Natural killer cell (primary cell): ENCODE data around the gene ZNF503. TPM values are rescaled to one million over a fixed set of nuclear protein-coding genes. Genes with fewer than 3 reads are reported as not detected.

Experiments
- ATAC-seq, 3 donors: fragments of 150-1000 bp in 2 of 3; fragments of 200-7000 bp in 1 of 3; cut with Tn5 transposase; 1 replicate in 1 of 3; 2 replicates in 2 of 3; pipeline ENCODE4 v1.10.0; 2021; ENCODE audit warnings: mild to moderate bottlenecking in 2 of 3, moderate library complexity in 2 of 3
- DNase-seq, 2 donors: peaks; one replicate each; pipeline versions ENCODE4 v3.0.0 to v3.0.0-alpha.2; 2013 to 2021; ENCODE audit warnings: mixed read lengths in 1 of 2
- H3K27ac ChIP-seq: one replicate; pipeline ENCODE4 v1.5.1; 2013; ENCODE audit warnings: mild to moderate bottlenecking, low read length
- H3K27me3 ChIP-seq: one replicate; pipeline ENCODE4 v1.6.1; 2013; ENCODE audit warnings: low read length; ENCODE audit not compliant: control insufficient read depth, insufficient read depth
- H3K36me3 ChIP-seq: one replicate; pipeline ENCODE4 v1.6.1; 2013; ENCODE audit warnings: low read length; ENCODE audit not compliant: control insufficient read depth, insufficient read depth
- H3K4me1 ChIP-seq: one replicate; pipeline ENCODE4 v1.6.1; 2013; ENCODE audit warnings: low read length; ENCODE audit not compliant: control insufficient read depth, insufficient read depth
- H3K4me3 ChIP-seq: one replicate; pipeline ENCODE4 v1.5.1; 2013; ENCODE audit warnings: low read length
- H3K9me3 ChIP-seq: one replicate; pipeline ENCODE4 v1.6.1; 2013; ENCODE audit warnings: low read length; ENCODE audit not compliant: control insufficient read depth, insufficient read depth
- H3K27ac Mint-ChIP-seq, 2 donors: one replicate each; pipeline ENCODE4 v1.8.0; 2022; ENCODE audit warnings: mild to moderate bottlenecking in 2 of 2, mixed read lengths in 2 of 2, moderate library complexity in 1 of 2
- H3K27me3 Mint-ChIP-seq, 2 donors: one replicate each; pipeline ENCODE4 v1.8.0; 2022; ENCODE audit warnings: low read depth in 2 of 2, mixed read lengths in 2 of 2
- H3K36me3 Mint-ChIP-seq: one replicate; pipeline ENCODE4 v1.8.0; 2022; ENCODE audit warnings: mixed read lengths
- H3K4me1 Mint-ChIP-seq, 2 donors: one replicate each; pipeline ENCODE4 v1.8.0; 2022; ENCODE audit warnings: mixed read lengths in 2 of 2
- H3K4me3 Mint-ChIP-seq: one replicate; pipeline ENCODE4 v1.8.0; 2022; ENCODE audit warnings: mild to moderate bottlenecking, moderate library complexity, mixed read lengths
- H3K9me3 Mint-ChIP-seq, 2 donors: one replicate each; pipeline ENCODE4 v1.8.0; 2022; ENCODE audit warnings: mixed read lengths in 2 of 2
- WGBS: methylation state at CpG from one replicate; pipeline ENCODE4 v1.1.7; 2013; ENCODE audit warnings: missing lambda C conversion rate; ENCODE audit not compliant: insufficient coverage; 5-methylcytosine and 5-hydroxymethylcytosine counted together
- intact Hi-C: fragments of 100-400 bp; cut with micrococcal nuclease; formaldehyde crosslinking; loops from one replicate; pipeline ENCODE4 v1.14.2; 2022
- total RNA-seq, 4 donors: library from RNA; stranded (reverse); fragments of 120-200 nt in 1 of 4; gene quantifications; one replicate each; pipeline versions ENCODE4 v1.2.3 to v1.2.4, GENCODE V29; 2013 to 2022
- TF ChIP-seq, protein P1 (sequence below): fragments of 200-600 bp; IDR thresholded peaks from one replicate; pipeline ENCODE4 v1.8.0; 2022; ENCODE audit warnings: antibody characterized with exemption

ZNF503 gene
- total RNA-seq, 3 donors from 2014 or later (not counting 1 experiment from before 2014, with no cell fraction given), result 0.27 to 1.2 (median 0.73) TPM

DNA sequence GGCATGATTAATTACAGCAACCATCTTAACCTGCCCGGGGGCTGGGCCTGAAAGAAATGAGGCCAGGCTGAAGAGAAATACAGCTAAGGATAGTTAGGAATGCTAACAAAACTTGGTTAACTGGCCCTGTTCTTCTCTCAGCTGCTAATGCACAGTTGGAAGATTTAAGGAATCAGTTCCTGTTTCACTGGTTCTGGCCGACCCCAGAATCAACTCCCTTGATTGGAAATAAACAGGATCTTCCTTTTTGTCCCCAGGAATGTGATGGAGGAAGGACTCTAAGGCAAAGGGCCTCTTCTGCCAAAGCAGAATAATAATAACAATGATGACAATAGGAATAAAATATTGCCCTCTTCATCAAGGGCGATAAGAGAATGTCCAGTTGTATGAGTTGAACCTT, 26.4 kb upstream of the ZNF503 start:
- intact Hi-C loops, result no loop called here
- no peaks in the 10 kb centered on the region for H3K36me3 ChIP-seq
- H3K27me3 ChIP-seq, result no peaks in the 10 kb centered on the region
- DNase-seq, result no peak
- peaks cover 0 to 18% of the 10 kb centered on the region in 2 donors for H3K4me1 Mint-ChIP-seq
- H3K27me3 Mint-ChIP-seq, result peaks cover 14 to 15% of the 10 kb centered on the region in 2 donors
- ATAC-seq, result no peak
- TF ChIP-seq, protein P1, sequence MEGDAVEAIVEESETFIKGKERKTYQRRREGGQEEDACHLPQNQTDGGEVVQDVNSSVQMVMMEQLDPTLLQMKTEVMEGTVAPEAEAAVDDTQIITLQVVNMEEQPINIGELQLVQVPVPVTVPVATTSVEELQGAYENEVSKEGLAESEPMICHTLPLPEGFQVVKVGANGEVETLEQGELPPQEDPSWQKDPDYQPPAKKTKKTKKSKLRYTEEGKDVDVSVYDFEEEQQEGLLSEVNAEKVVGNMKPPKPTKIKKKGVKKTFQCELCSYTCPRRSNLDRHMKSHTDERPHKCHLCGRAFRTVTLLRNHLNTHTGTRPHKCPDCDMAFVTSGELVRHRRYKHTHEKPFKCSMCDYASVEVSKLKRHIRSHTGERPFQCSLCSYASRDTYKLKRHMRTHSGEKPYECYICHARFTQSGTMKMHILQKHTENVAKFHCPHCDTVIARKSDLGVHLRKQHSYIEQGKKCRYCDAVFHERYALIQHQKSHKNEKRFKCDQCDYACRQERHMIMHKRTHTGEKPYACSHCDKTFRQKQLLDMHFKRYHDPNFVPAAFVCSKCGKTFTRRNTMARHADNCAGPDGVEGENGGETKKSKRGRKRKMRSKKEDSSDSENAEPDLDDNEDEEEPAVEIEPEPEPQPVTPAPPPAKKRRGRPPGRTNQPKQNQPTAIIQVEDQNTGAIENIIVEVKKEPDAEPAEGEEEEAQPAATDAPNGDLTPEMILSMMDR, result no peak
- WGBS, result 78% methylated on average over 3 of the region's 3 CpGs
- no peak overlapping the region for H3K4me3 ChIP-seq
- no peaks in the 10 kb centered on the region for H3K9me3 Mint-ChIP-seq
- H3K4me3 Mint-ChIP-seq, result no peak overlapping the region
- no peak overlapping the region for H3K27ac ChIP-seq
- H3K9me3 ChIP-seq, result no peaks in the 10 kb centered on the region
- peaks cover 22% of the 10 kb centered on the region for H3K4me1 ChIP-seq
- no peak overlapping the region for H3K27ac Mint-ChIP-seq
- H3K36me3 Mint-ChIP-seq, result no peaks in the 10 kb centered on the region

GRCh38 chr10:75426880-75427279, 25.3 kb upstream of the ZNF503 start:
- 86% methylated on average over 1 of the region's 1 CpG for WGBS
- DNase-seq, result no peak
- H3K27me3 Mint-ChIP-seq, result peaks cover 12% of the 10 kb centered on the region in 2 donors
- Histone ChIP-seq H3K27me3 (no peaks in the 10 kb centered on the region), H3K4me1 (peaks cover 13% of the 10 kb centered on the region), H3K36me3 (no peaks in the 10 kb centered on the region), H3K9me3 (no peaks in the 10 kb centered on the region), H3K27ac (no peak overlapping the region), H3K4me3 (no peak overlapping the region)
- no peaks in the 10 kb centered on the region for H3K9me3 Mint-ChIP-seq
- peaks cover 0 to 14% of the 10 kb centered on the region in 2 donors for H3K4me1 Mint-ChIP-seq
- H3K36me3 Mint-ChIP-seq, result no peaks in the 10 kb centered on the region
- intact Hi-C loops, result no loop called here
- ATAC-seq, result no peak
- H3K4me3 Mint-ChIP-seq, result no peak overlapping the region
- TF ChIP-seq, protein P1, result no peak
- H3K27ac Mint-ChIP-seq, result no peak overlapping the region

DNA sequence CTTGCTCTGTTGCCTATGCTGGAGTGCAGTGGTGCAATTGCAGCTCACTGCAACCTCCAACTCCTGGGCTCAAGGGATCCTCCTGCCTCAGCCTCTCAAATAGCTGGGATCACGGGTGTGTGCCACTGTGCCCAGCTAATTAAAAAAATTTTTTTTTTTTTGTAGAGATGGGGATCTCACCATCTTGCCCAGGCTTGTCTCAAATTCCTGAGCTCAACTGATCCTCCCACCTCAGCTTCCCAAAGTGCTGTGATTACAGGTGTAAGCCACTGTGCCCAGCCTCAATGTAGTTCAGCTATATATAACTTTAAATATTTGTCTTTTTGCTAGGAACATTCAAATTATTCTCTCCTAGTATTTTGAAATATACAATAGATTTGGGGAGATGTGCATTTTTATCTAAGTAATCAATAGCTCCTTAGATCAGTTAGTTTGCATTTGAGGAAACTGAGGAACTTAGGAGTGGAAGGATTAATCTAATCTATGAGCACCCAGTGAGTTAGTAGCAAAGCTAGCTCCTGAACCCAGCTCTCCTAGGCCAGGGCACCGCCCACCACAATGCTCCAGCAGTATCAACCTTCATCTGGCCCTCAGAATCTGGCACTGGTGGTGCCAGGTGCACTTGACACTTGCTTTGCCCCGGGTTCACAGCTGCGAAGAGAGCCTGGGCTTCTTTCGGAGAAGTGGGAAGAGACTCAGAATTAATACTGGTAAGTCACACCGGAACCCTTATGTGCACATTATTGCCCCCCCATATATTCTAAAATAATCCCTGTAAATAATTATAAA, 23.9 kb upstream of the ZNF503 start:
- WGBS, result 87% methylated on average over 4 of the region's 6 CpGs
- H3K9me3 Mint-ChIP-seq, result no peaks in the 10 kb centered on the region
- Histone ChIP-seq H3K36me3 (no peaks in the 10 kb centered on the region), H3K27me3 (no peaks in the 10 kb centered on the region), H3K27ac (no peak overlapping the region), H3K9me3 (no peaks in the 10 kb centered on the region), H3K4me3 (no peak overlapping the region), H3K4me1 (peaks cover 3% of the 10 kb centered on the region)
- TF ChIP-seq, protein P1, result no peak
- H3K36me3 Mint-ChIP-seq, result no peaks in the 10 kb centered on the region
- no peak for DNase-seq
- no peak overlapping the region for H3K27ac Mint-ChIP-seq
- peaks cover 11 to 12% of the 10 kb centered on the region in 2 donors for H3K27me3 Mint-ChIP-seq
- intact Hi-C loops, result no loop called here
- H3K4me3 Mint-ChIP-seq, result no peak overlapping the region
- peaks cover 0 to 4% of the 10 kb centered on the region in 2 donors for H3K4me1 Mint-ChIP-seq
- no peak for ATAC-seq

- H3K4me3 Mint-ChIP-seq, result no peak overlapping the region
- DNase-seq, result no peak
- WGBS, result 64% methylated on average over 2 of the region's 2 CpGs
- Histone ChIP-seq H3K27me3 (no peaks in the 10 kb centered on the region), H3K27ac (no peak overlapping the region), H3K36me3 (no peaks in the 10 kb centered on the region), H3K9me3 (no peaks in the 10 kb centered on the region), H3K4me3 (no peak overlapping the region), H3K4me1 (no peaks in the 10 kb centered on the region)
- H3K9me3 Mint-ChIP-seq, result no peaks in the 10 kb centered on the region
- peaks cover 9 to 10% of the 10 kb centered on the region in 2 donors for H3K27me3 Mint-ChIP-seq
- TF ChIP-seq, protein P1, result no peak
- intact Hi-C loops, result no loop called here
- ATAC-seq, result no peak
- H3K4me1 Mint-ChIP-seq, result no peaks in the 10 kb centered on the region
- H3K27ac Mint-ChIP-seq, result no peak overlapping the region
- no peaks in the 10 kb centered on the region for H3K36me3 Mint-ChIP-seq
These were observed 23.0 kb upstream of the ZNF503 start for GRCh38 chr10:75424571-75424970.
